Endothelial cell (in vitro differentiated cells): ENCODE results near the gene C1orf87. TPM values are rescaled to one million over a fixed set of nuclear protein-coding genes. Genes with fewer than 3 reads are reported as not detected.

ENCODE experiments used
- DNase-seq: peaks from one replicate; pipeline ENCODE4 v3.0.0; 2021; ENCODE audit warnings: low spot score
- H3K27ac Mint-ChIP-seq: one replicate; pipeline ENCODE4 v1.8.0; 2021; ENCODE audit warnings: mixed read lengths, inconsistent platforms; ENCODE audit not compliant: unreplicated experiment
- H3K27me3 Mint-ChIP-seq: one replicate; pipeline ENCODE4 v1.8.0; 2021; ENCODE audit warnings: mild to moderate bottlenecking, moderate library complexity, mixed read lengths, inconsistent platforms; ENCODE audit not compliant: unreplicated experiment
- H3K36me3 Mint-ChIP-seq: one replicate; pipeline ENCODE4 v1.8.0; 2021; ENCODE audit warnings: mild to moderate bottlenecking, low read depth, mixed read lengths, inconsistent platforms; ENCODE audit not compliant: unreplicated experiment
- H3K4me1 Mint-ChIP-seq: one replicate; pipeline ENCODE4 v1.8.0; 2021; ENCODE audit warnings: mild to moderate bottlenecking, mixed read lengths, inconsistent platforms; ENCODE audit not compliant: unreplicated experiment
- H3K4me3 Mint-ChIP-seq: one replicate; pipeline ENCODE4 v1.8.0; 2021; ENCODE audit warnings: mild to moderate bottlenecking, mixed read lengths, inconsistent platforms; ENCODE audit not compliant: unreplicated experiment
- H3K9me3 Mint-ChIP-seq: one replicate; pipeline ENCODE4 v1.8.0; 2021; ENCODE audit warnings: mixed read lengths, inconsistent platforms; ENCODE audit not compliant: unreplicated experiment
- total RNA-seq: library from RNA; stranded (reverse); fragmentation: NEBNext Ultra II Directional; extraction: Animal tissue kit (Norgen Biotek cat#: 25700); gene quantifications from one replicate; pipeline ENCODE4 v1.2.1, GENCODE V29; 2021; ENCODE audit not compliant: unreplicated experiment
- TF ChIP-seq, protein P1 (sequence below): fragments of 200-600 bp; sonication (generic); IDR thresholded peaks from one replicate; pipeline ENCODE4 v1.5.0; 2021; ENCODE audit warnings: antibody characterized with exemption; ENCODE audit not compliant: unreplicated experiment

Gene C1orf87
- total RNA-seq, 1 donor from 2014 or later, result 0.23 TPM

DNA sequence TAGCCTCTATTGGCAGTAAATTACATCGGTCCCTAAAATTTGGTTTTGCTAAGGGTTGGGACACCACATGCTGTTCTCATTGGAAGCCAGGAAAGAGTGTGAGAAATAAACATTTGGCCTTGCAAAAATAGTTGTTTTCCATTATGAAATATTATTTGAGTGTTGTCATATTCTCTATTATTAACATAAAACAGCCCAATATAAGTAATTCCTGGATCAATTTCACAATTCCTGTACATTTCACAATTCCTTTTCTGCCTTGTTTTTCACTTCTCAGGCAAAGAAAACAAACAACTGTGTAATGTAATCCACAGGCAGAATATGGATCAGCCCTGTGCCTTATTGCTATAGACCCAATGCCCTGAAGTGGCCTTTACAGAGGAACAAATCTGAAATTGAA, 40.5 kb downstream of the C1orf87 start:
- DNase-seq, result no peak
- TF ChIP-seq, protein P1, sequence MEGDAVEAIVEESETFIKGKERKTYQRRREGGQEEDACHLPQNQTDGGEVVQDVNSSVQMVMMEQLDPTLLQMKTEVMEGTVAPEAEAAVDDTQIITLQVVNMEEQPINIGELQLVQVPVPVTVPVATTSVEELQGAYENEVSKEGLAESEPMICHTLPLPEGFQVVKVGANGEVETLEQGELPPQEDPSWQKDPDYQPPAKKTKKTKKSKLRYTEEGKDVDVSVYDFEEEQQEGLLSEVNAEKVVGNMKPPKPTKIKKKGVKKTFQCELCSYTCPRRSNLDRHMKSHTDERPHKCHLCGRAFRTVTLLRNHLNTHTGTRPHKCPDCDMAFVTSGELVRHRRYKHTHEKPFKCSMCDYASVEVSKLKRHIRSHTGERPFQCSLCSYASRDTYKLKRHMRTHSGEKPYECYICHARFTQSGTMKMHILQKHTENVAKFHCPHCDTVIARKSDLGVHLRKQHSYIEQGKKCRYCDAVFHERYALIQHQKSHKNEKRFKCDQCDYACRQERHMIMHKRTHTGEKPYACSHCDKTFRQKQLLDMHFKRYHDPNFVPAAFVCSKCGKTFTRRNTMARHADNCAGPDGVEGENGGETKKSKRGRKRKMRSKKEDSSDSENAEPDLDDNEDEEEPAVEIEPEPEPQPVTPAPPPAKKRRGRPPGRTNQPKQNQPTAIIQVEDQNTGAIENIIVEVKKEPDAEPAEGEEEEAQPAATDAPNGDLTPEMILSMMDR, result no peak
- Mint-ChIP-seq H3K27me3 (no peaks in the 10 kb centered on the region), H3K36me3 (no peaks in the 10 kb centered on the region), H3K27ac (no peak overlapping the region), H3K9me3 (no peaks in the 10 kb centered on the region), H3K4me3 (no peak overlapping the region), H3K4me1 (peaks cover 41% of the 10 kb centered on the region)

DNA sequence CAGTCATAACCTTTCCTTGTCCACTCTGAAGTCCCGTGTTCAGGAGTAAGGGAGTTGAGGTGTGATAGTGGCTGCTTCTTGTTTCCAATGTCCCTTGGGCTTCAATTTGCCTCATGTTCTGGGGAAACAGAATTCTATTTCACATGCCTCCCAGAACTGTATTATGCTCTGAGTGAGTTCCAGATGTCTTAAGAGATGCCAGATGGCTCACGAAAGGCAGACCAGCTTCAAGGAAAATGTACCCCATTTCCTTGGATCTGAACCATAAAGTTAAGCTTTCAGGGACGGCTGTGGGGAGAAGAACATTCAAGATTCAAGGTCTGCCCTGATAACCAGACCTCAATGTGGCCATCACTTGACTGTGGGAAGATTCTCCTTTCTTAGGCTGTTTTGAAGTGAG, 42.4 kb downstream of the C1orf87 start:
- no peaks in the 10 kb centered on the region for H3K9me3 Mint-ChIP-seq
- no peaks in the 10 kb centered on the region for H3K27me3 Mint-ChIP-seq
- no peak for DNase-seq
- no peak overlapping the region for H3K27ac Mint-ChIP-seq
- TF ChIP-seq, protein P1, result no peak
- peaks cover 40% of the 10 kb centered on the region for H3K4me1 Mint-ChIP-seq
- no peak overlapping the region for H3K4me3 Mint-ChIP-seq
- no peaks in the 10 kb centered on the region for H3K36me3 Mint-ChIP-seq

DNA sequence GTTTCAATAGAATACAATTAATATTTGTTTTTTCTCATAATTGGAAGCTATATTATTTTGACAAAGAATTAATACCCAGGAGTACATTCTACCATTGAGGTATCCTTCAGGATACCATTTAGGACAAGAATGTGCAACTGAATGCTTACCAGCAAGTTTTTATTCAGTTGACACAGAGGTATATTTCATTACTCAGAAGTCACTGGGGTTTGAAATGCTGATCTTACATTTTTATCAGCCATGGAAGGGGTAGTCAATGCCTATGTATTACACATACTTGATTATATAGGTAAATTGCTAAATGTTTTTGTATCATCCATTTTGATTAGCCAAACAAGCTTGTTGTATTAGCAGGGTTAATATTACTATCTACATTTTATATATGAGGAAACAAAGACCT, 48.0 kb downstream of the C1orf87 start:
- Mint-ChIP-seq H3K9me3 (no peaks in the 10 kb centered on the region), H3K4me1 (peaks cover 15% of the 10 kb centered on the region), H3K27ac (no peak overlapping the region), H3K36me3 (no peaks in the 10 kb centered on the region), H3K4me3 (no peak overlapping the region), H3K27me3 (peaks cover 2% of the 10 kb centered on the region)
- TF ChIP-seq, protein P1, result no peak
- DNase-seq, result no peak

DNA sequence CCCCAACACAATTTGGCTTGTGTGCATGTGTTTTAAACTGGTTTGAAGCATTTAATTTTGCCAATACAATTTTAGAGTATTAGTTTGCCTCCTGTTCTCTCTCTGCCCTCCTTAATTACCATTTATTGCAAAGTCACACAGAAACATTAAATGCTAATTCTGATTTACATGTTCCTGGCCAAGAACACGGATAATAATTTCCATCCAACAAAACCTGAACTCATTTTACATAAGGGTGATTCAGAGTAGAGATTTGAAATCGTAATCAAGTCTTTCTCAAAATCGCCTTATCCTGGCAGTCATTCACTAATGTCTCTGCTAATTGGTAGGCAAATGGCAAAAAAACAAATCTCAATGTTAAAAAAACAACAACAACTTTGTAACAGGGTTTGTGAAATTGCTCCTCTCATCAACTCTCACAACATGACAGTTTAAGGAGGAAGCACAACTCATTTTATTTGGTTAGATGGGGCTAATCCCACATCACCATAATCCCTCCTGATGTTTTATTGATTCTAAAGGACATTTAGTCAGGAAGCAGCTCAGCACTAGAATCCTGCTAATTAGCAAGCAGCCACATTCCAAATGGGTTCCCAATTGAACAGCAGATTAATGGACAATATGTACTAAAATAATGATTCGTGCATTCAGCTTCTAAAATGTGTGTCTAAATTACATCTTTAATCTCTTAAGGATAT, 55.9 kb downstream of the C1orf87 start:
- no peak overlapping the region for H3K4me3 Mint-ChIP-seq

DNA sequence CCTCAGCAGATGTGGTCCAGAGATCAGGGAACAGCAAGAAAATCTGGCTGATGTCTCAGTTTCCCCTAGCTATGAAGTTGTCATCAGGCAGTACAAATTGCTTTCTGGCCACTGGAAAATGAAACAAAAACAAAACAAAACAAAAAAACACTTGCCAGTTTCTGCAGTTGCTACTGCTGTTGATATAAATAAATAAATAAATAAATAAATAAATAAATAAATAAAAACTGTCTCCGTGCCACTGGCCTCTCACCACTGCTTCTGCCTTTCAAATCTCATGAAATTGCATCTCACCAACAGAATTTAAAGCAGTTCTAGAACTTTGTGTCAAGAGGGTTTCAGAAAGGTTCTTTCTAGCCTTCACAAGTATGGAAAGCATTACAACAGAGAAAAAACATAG, 62.9 kb downstream of the C1orf87 start:
- no peak for DNase-seq
- H3K4me3 Mint-ChIP-seq, result no peak overlapping the region
- no peaks in the 10 kb centered on the region for H3K4me1 Mint-ChIP-seq
- TF ChIP-seq, protein P1, result no peak
- H3K27ac Mint-ChIP-seq, result no peak overlapping the region
- H3K36me3 Mint-ChIP-seq, result no peaks in the 10 kb centered on the region
- H3K27me3 Mint-ChIP-seq, result no peaks in the 10 kb centered on the region
- no peaks in the 10 kb centered on the region for H3K9me3 Mint-ChIP-seq

More for the DNA sequence above, 55.9 kb downstream of the C1orf87 start:
- Mint-ChIP-seq H3K27ac (no peak overlapping the region), H3K9me3 (no peaks in the 10 kb centered on the region), H3K36me3 (no peaks in the 10 kb centered on the region), H3K4me1 (no peaks in the 10 kb centered on the region), H3K27me3 (peaks cover 2% of the 10 kb centered on the region)
- DNase-seq, result no peak
- TF ChIP-seq, protein P1, result no peak
